Astrocyte (in vitro differentiated cells and primary cell): ENCODE data around the gene WDR43. TPM values are rescaled to one million over a fixed set of nuclear protein-coding genes. Genes with fewer than 3 reads are reported as not detected.

Experiments
- DNase-seq: peaks from one replicate; pipeline ENCODE4 v3.0.0-alpha.2; 2010; ENCODE audit warnings: low read depth
- FAIRE-seq: peaks from 2 replicates; lab custom pipeline; 2011; peaks lifted over from hg19 to GRCh38; lab: Jason Lieb, UNC
- H2AFZ ChIP-seq: 2 replicates; pipeline ENCODE4 v1.6.0; 2012; ENCODE audit warnings: low read depth, low read length, inconsistent platforms
- H3K27ac ChIP-seq: 2 replicates; pipeline ENCODE4 v1.5.1; 2011; ENCODE audit warnings: low read depth, low read length, inconsistent platforms
- H3K27me3 ChIP-seq: 2 replicates; pipeline ENCODE4 v1.6.0; 2011; ENCODE audit warnings: low read length, inconsistent platforms; ENCODE audit not compliant: insufficient read depth
- H3K36me3 ChIP-seq: 2 replicates; pipeline ENCODE4 v1.5.1; 2011; ENCODE audit warnings: low read length, inconsistent platforms; ENCODE audit not compliant: insufficient read depth
- H3K4me1 ChIP-seq: 2 replicates; pipeline ENCODE4 v1.5.1; 2011; ENCODE audit warnings: low read length, inconsistent platforms; ENCODE audit not compliant: insufficient read depth
- H3K4me2 ChIP-seq: 2 replicates; pipeline ENCODE4 v1.6.0; 2012; ENCODE audit warnings: low read length, inconsistent platforms
- H3K4me3 ChIP-seq: 2 replicates; pipeline ENCODE4 v1.5.1; 2011; ENCODE audit warnings: low read depth, mild to moderate bottlenecking, low read length, inconsistent platforms; ENCODE audit not compliant: insufficient read depth
- H3K79me2 ChIP-seq: 2 replicates; pipeline ENCODE4 v1.6.0; 2012; ENCODE audit warnings: mild to moderate bottlenecking, low read length, inconsistent platforms; ENCODE audit not compliant: insufficient read depth
- H3K9ac ChIP-seq: 2 replicates; pipeline ENCODE4 v1.6.0; 2012; ENCODE audit warnings: mild to moderate bottlenecking, low read length, inconsistent platforms
- H3K9me3 ChIP-seq: 2 replicates; pipeline ENCODE4 v1.5.1; 2012; ENCODE audit warnings: low read depth, mild to moderate bottlenecking, low read length, inconsistent platforms; ENCODE audit not compliant: insufficient read depth
- H4K20me1 ChIP-seq: 2 replicates; pipeline ENCODE4 v1.6.0; 2012; ENCODE audit warnings: low read length, inconsistent platforms; ENCODE audit not compliant: insufficient read depth
- H3K27ac Mint-ChIP-seq: one replicate; pipeline ENCODE4 v1.8.0; 2021; ENCODE audit warnings: mild to moderate bottlenecking, mixed read lengths; ENCODE audit not compliant: unreplicated experiment
- H3K27me3 Mint-ChIP-seq: one replicate; pipeline ENCODE4 v1.8.0; 2021; ENCODE audit warnings: low read depth, mixed read lengths; ENCODE audit not compliant: unreplicated experiment
- H3K36me3 Mint-ChIP-seq: one replicate; pipeline ENCODE4 v1.8.0; 2021; ENCODE audit warnings: low read depth, mixed read lengths; ENCODE audit not compliant: unreplicated experiment
- H3K4me1 Mint-ChIP-seq: one replicate; pipeline ENCODE4 v1.8.0; 2021; ENCODE audit warnings: low read depth, mixed read lengths; ENCODE audit not compliant: unreplicated experiment
- H3K4me3 Mint-ChIP-seq: one replicate; pipeline ENCODE4 v1.8.0; 2021; ENCODE audit warnings: mild to moderate bottlenecking, moderate library complexity, mixed read lengths; ENCODE audit not compliant: unreplicated experiment
- H3K9me3 Mint-ChIP-seq: one replicate; pipeline ENCODE4 v1.8.0; 2021; ENCODE audit warnings: mild to moderate bottlenecking, mixed read lengths; ENCODE audit not compliant: unreplicated experiment
- EZH2 ChIP-seq: IDR thresholded peaks from 2 replicates; pipeline ENCODE4 v1.6.1; 2012; ENCODE audit warnings: mild to moderate bottlenecking, low read length, inconsistent platforms; ENCODE audit not compliant: insufficient read depth
- total RNA-seq: library from RNA; stranded (reverse); gene quantifications from 2 replicates; pipeline ENCODE4 v1.2.1, GENCODE V29; 2021
- TF ChIP-seq, protein P1 (sequence below): IDR thresholded peaks from 2 replicates; pipeline ENCODE4 v1.5.1; 2011; ENCODE audit warnings: low read depth, mild to moderate bottlenecking, inconsistent platforms, low read length, moderate library complexity; ENCODE audit not compliant: insufficient read depth

Gene WDR43
- total RNA-seq, 1 donor from 2014 or later: 83.9 TPM

DNA sequence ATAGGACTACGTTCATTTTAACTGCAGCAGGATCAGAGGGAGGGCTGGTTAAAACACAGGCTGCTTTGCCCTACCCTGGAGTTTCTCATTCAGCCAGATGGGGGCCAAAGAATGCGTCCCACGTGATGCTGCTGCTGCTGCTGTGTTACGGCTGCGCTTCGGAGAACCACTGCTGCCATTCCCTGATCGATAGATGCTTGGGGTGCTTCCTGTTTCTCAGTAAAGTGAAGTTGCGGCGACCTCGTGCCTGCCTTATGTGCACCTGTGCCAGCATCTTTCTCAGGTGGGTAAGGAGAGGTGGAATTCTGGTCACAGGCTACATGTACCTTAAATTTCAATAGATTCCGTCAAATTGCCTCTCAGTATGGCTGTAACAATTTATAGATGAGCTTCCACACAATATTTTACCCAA lies 62.0 kb downstream of the WDR43 start:
- DNase-seq (peak; percentile 13), FAIRE-seq (no peak)
- peak overlapping the region; percentile 73 for H3K4me3 Mint-ChIP-seq
- no peaks in the 10 kb centered on the region for H3K9me3 Mint-ChIP-seq
- H3K27ac Mint-ChIP-seq: peak overlapping the region; percentile 41
- Histone ChIP-seq H3K27ac (no peak overlapping the region), H3K27me3 (no peaks in the 10 kb centered on the region), H2AFZ (peak overlapping the region; percentile 44), H3K36me3 (no peaks in the 10 kb centered on the region), H4K20me1 (peaks cover 12% of the 10 kb centered on the region), H3K4me3 (no peak overlapping the region), H3K4me1 (no peaks in the 10 kb centered on the region), H3K4me2 (peak overlapping the region; percentile 71), H3K9ac (no peak overlapping the region), H3K9me3 (no peaks in the 10 kb centered on the region), H3K79me2 (no peaks in the 10 kb centered on the region)
- no peak for TF ChIP-seq EZH2
- TF ChIP-seq, protein P1, sequence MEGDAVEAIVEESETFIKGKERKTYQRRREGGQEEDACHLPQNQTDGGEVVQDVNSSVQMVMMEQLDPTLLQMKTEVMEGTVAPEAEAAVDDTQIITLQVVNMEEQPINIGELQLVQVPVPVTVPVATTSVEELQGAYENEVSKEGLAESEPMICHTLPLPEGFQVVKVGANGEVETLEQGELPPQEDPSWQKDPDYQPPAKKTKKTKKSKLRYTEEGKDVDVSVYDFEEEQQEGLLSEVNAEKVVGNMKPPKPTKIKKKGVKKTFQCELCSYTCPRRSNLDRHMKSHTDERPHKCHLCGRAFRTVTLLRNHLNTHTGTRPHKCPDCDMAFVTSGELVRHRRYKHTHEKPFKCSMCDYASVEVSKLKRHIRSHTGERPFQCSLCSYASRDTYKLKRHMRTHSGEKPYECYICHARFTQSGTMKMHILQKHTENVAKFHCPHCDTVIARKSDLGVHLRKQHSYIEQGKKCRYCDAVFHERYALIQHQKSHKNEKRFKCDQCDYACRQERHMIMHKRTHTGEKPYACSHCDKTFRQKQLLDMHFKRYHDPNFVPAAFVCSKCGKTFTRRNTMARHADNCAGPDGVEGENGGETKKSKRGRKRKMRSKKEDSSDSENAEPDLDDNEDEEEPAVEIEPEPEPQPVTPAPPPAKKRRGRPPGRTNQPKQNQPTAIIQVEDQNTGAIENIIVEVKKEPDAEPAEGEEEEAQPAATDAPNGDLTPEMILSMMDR: peak; percentile 23
- H3K36me3 Mint-ChIP-seq: no peaks in the 10 kb centered on the region
- peaks cover 12% of the 10 kb centered on the region for H3K4me1 Mint-ChIP-seq
- no peaks in the 10 kb centered on the region for H3K27me3 Mint-ChIP-seq

DNA sequence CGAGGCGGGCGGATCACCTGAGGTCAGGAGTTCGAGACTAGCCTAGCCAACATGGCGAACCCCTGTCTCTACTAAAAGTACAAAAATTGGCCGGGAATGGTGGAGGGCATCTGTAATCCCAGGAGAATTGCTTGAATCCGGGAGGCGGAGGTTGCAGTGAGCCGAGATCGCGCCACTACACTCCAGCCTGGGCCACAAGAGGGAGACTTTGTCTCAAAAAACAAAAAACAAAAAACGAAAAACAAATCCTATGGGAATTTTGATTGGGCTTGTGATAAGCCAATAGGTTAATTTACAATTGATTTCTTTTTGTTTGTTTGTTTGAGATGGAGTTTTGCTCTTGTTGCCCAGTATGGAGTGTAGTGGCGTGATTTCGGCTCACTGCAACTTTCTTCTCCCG lies 62.4 kb downstream of the WDR43 start:
- H3K27me3 Mint-ChIP-seq: no peaks in the 10 kb centered on the region
- H3K4me3 Mint-ChIP-seq: peak overlapping the region; percentile 73
- Histone ChIP-seq H3K9me3 (no peaks in the 10 kb centered on the region), H3K27ac (no peak overlapping the region), H3K36me3 (no peaks in the 10 kb centered on the region), H3K9ac (no peak overlapping the region), H3K4me2 (no peak overlapping the region), H3K4me3 (no peak overlapping the region), H3K4me1 (no peaks in the 10 kb centered on the region), H2AFZ (no peak overlapping the region), H3K79me2 (no peaks in the 10 kb centered on the region), H3K27me3 (no peaks in the 10 kb centered on the region), H4K20me1 (peaks cover 8% of the 10 kb centered on the region)
- no peak for DNase-seq
- peaks cover 12% of the 10 kb centered on the region for H3K4me1 Mint-ChIP-seq
- no peaks in the 10 kb centered on the region for H3K9me3 Mint-ChIP-seq
- TF ChIP-seq EZH2: no peak
- TF ChIP-seq, protein P1: peak; percentile 27
- H3K27ac Mint-ChIP-seq: peak overlapping the region; percentile 41
- H3K36me3 Mint-ChIP-seq: no peaks in the 10 kb centered on the region
- FAIRE-seq: no peak

DNA sequence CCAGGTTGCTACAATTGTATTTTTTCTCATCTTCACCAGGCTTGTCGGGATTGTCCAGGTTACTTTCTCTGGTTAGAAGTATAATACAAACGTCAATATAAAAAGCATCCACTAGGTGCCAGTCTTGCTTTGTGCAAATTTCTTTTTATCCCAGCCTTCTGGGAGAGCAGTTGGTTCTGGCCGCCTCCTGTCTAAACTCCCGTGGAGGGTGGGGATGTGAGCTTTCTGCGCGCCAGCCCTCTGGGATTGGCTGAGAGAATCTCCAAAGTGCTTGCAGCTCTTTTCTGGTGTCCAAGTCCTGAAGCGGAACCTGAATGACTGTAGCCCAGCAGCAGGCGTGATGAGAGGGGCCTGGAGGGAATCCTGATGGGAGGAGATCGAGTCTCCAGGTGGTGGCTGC lies 64.2 kb downstream of the WDR43 start:
- peak overlapping the region; percentile 20 for H3K4me2 ChIP-seq
- Mint-ChIP-seq H3K27ac (no peak overlapping the region), H3K27me3 (no peaks in the 10 kb centered on the region), H3K4me1 (peaks cover 7% of the 10 kb centered on the region), H3K9me3 (no peaks in the 10 kb centered on the region), H3K4me3 (no peak overlapping the region), H3K36me3 (no peaks in the 10 kb centered on the region)
- no peak overlapping the region for H2AFZ ChIP-seq
- no peak overlapping the region for H3K9ac ChIP-seq
- FAIRE-seq (no peak), DNase-seq (peak; percentile 56)
- H3K4me3 ChIP-seq: no peak overlapping the region
- TF ChIP-seq EZH2: no peak
- TF ChIP-seq, protein P1: peak; percentile 52
- H3K27me3 ChIP-seq: no peaks in the 10 kb centered on the region
- no peaks in the 10 kb centered on the region for H3K36me3 ChIP-seq
- no peak overlapping the region for H3K27ac ChIP-seq
- H4K20me1 ChIP-seq: no peaks in the 10 kb centered on the region
- H3K9me3 ChIP-seq: no peaks in the 10 kb centered on the region
- peaks cover 3% of the 10 kb centered on the region for H3K4me1 ChIP-seq
- no peaks in the 10 kb centered on the region for H3K79me2 ChIP-seq
